ENCODE measurements around the gene PKIG.

DNA sequence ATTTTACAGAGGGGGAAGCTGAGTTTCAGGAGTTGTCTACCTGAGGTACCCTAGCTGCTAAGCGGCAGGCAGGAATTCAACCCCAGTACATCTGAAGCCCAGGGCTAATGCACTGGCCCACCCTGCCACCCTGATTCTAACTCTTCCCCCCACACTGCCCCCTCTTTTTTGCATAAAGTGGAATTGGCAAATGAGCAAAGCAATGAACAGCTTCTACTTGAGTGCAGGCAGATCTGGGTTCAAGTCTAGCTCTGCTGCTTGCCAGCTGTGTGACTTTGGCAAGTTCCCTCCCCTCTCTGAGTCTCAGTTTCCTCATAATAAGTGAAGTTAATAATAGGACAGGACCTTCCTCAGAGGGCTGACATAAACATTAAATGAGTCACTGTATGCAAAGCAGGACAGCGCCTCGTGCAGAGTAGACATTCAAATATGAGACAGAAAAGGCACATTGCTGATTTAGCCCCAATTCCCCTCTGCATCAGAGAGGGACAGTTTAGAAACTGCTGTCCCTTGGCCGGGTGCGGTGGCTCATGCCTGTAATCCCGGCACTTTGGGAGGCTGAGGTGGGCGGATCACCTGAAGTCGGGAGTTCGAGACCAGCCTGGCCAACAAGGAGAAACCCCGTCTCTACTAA is 64.4 kb downstream of the PKIG start:
- no peak for TF ChIP-seq POLR2A (IDR thresholded peaks at IDR 0.05)
- TF ChIP-seq, protein P1, sequence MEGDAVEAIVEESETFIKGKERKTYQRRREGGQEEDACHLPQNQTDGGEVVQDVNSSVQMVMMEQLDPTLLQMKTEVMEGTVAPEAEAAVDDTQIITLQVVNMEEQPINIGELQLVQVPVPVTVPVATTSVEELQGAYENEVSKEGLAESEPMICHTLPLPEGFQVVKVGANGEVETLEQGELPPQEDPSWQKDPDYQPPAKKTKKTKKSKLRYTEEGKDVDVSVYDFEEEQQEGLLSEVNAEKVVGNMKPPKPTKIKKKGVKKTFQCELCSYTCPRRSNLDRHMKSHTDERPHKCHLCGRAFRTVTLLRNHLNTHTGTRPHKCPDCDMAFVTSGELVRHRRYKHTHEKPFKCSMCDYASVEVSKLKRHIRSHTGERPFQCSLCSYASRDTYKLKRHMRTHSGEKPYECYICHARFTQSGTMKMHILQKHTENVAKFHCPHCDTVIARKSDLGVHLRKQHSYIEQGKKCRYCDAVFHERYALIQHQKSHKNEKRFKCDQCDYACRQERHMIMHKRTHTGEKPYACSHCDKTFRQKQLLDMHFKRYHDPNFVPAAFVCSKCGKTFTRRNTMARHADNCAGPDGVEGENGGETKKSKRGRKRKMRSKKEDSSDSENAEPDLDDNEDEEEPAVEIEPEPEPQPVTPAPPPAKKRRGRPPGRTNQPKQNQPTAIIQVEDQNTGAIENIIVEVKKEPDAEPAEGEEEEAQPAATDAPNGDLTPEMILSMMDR (IDR thresholded peaks at IDR 0.05): no peak
